Measurements from ENCODE around the gene GRM7. TPM values are rescaled to one million over a fixed set of nuclear protein-coding genes. Genes with fewer than 3 reads are reported as not detected.

Gene GRM7
- total and polyA plus RNA-seq, 2 experiments from 2014 or later, result 0.62 to 1.7 TPM

DNA sequence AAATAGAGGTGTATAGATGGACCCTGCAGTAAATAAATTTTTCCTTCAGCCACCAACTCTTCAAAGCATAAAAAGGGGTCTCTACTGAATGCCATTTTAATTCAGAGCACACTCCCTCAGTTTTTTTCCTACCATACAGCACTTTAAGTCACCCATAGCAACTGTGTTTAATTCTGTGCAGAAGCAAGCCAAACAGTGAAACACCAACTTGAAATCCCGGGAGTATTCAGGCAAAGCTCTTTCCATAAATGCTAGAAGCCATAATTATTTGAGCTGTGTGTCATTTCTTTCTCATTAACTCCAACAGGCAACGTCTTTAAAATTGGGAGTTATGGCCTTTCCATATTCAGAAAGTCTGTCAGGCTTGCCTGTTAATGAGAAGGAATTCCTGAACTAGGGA lies 562.1 kb downstream of the GRM7 start:
- no peaks in the 10 kb centered on the region for H3K9me3 ChIP-seq (ENCODE audit: low read depth)
- no peaks in the 10 kb centered on the region for H3K27me3 ChIP-seq
- TF ChIP-seq, protein P1, sequence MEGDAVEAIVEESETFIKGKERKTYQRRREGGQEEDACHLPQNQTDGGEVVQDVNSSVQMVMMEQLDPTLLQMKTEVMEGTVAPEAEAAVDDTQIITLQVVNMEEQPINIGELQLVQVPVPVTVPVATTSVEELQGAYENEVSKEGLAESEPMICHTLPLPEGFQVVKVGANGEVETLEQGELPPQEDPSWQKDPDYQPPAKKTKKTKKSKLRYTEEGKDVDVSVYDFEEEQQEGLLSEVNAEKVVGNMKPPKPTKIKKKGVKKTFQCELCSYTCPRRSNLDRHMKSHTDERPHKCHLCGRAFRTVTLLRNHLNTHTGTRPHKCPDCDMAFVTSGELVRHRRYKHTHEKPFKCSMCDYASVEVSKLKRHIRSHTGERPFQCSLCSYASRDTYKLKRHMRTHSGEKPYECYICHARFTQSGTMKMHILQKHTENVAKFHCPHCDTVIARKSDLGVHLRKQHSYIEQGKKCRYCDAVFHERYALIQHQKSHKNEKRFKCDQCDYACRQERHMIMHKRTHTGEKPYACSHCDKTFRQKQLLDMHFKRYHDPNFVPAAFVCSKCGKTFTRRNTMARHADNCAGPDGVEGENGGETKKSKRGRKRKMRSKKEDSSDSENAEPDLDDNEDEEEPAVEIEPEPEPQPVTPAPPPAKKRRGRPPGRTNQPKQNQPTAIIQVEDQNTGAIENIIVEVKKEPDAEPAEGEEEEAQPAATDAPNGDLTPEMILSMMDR (IDR thresholded peaks at IDR 0.05; ENCODE audit: low read depth, low read length), result no peak
- DNase-seq (ENCODE audit: low read depth in 1 of 2, low spot score in 1 of 2), result no peak
- H3K36me3 ChIP-seq, result no peaks in the 10 kb centered on the region
- no peaks in the 10 kb centered on the region for H3K4me1 ChIP-seq (ENCODE audit: low read depth)
- H3K27ac ChIP-seq, result no peak overlapping the region
- H3K4me3 ChIP-seq, result no peak overlapping the region

DNA sequence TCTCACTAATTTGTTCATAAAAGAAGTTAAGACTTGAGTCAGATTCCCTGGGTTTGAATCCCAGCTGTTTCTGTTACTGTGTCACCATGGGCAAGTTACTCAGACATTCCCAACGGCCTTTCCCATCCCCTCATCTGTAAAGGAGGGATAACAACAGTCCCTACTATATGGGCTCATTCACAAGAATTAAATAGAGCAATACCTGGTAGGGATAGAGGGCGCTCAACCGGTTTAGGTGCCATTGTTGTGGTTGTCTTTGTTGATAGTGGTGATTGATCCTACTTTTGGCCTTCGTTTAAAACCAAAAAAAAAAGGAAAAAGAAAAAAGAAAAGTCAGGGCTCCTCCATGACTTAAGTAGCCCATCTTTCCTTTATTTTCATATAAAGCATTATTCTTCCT lies 563.1 kb downstream of the GRM7 start:
- no peak overlapping the region for H3K4me3 ChIP-seq
- no peaks in the 10 kb centered on the region for H3K9me3 ChIP-seq (ENCODE audit: low read depth)
- no peak for DNase-seq (ENCODE audit: low read depth in 1 of 2, low spot score in 1 of 2)
- no peak overlapping the region for H3K27ac ChIP-seq
- no peaks in the 10 kb centered on the region for H3K36me3 ChIP-seq
- no peaks in the 10 kb centered on the region for H3K4me1 ChIP-seq (ENCODE audit: low read depth)
- TF ChIP-seq, protein P1 (IDR thresholded peaks at IDR 0.05; ENCODE audit: low read depth, low read length), result no peak
- no peaks in the 10 kb centered on the region for H3K27me3 ChIP-seq

DNA sequence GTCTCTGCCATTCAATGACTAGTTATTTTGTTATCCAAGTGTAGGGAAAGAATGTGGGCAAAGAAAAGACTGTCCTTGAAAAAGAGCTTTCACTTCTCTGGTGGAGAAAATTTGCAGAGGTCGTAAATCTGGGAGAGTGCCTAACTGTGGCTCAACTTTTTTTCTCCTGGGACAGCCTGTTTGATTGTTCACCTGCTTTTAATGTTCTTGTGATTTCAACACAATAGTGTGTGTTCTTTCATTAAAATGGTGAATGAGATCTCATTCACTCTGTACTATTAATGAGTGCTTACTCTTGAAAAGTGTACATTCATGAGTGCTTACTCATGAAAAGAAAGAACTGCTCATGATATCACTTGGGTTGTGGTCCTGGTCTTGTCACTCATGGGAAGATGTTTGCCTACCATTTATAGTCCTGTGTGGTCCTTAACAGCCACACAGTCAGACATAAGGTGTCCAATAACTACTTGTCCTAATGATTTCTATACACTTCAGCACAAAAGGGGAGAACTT lies 567.3 kb downstream of the GRM7 start:
- no peak overlapping the region for H3K27ac ChIP-seq
- H3K9me3 ChIP-seq (ENCODE audit: low read depth), result no peaks in the 10 kb centered on the region
- no peak for DNase-seq (ENCODE audit: low read depth in 1 of 2, low spot score in 1 of 2)
- no peak overlapping the region for H3K4me3 ChIP-seq
- no peaks in the 10 kb centered on the region for H3K36me3 ChIP-seq
- TF ChIP-seq, protein P1 (IDR thresholded peaks at IDR 0.05; ENCODE audit: low read depth, low read length), result no peak
- no peaks in the 10 kb centered on the region for H3K4me1 ChIP-seq (ENCODE audit: low read depth)
- H3K27me3 ChIP-seq, result no peaks in the 10 kb centered on the region

DNA sequence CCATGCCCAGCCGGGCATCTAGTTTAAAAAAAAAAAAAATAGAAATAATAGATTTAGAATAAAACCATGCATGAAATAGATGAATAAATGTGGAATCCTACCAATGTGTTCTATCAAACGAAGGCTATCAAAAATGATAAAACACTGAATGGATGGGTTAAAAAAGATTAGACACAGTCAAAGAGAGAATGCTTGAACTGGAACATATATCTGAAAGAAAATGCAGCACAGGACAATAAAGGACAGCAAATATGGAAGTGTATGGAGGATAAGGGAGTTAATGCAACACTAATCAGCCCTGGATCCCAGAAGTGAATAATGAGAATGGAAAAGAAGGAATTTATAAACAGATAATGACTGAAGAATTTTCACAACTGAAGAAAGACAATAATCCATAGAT lies 571.7 kb downstream of the GRM7 start:
- Histone ChIP-seq H3K4me1 (ENCODE audit: low read depth) (no peaks in the 10 kb centered on the region), H3K36me3 (no peaks in the 10 kb centered on the region), H3K4me3 (no peak overlapping the region), H3K27ac (no peak overlapping the region), H3K27me3 (no peaks in the 10 kb centered on the region), H3K9me3 (ENCODE audit: low read depth) (no peaks in the 10 kb centered on the region)
- no peak for DNase-seq (ENCODE audit: low read depth in 1 of 2, low spot score in 1 of 2)
- TF ChIP-seq, protein P1 (IDR thresholded peaks at IDR 0.05; ENCODE audit: low read depth, low read length), result no peak

DNA sequence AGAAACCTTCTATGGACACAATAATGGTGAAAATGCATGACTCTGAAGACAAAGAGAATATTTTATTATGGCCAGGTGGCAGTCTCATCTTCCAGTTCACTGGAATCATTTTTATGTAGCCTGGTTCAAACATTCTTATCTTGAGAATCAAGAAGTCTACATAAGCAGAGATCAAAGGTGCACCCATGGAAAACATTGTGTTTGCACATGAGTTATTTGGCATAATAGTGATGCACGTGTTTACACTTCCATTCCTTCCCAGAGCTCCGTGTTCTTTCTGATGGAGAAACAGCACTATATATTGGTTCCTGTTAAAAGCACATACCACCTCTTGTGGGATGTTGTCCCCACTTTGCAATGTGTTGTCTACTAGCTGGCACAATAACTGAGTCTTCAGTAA lies 572.2 kb downstream of the GRM7 start:
- no peaks in the 10 kb centered on the region for H3K36me3 ChIP-seq
- no peaks in the 10 kb centered on the region for H3K9me3 ChIP-seq (ENCODE audit: low read depth)
- no peak for DNase-seq (ENCODE audit: low read depth in 1 of 2, low spot score in 1 of 2)
- H3K4me1 ChIP-seq (ENCODE audit: low read depth), result no peaks in the 10 kb centered on the region
- no peaks in the 10 kb centered on the region for H3K27me3 ChIP-seq
- TF ChIP-seq, protein P1 (IDR thresholded peaks at IDR 0.05; ENCODE audit: low read depth, low read length), result no peak
- H3K27ac ChIP-seq, result no peak overlapping the region
- no peak overlapping the region for H3K4me3 ChIP-seq

DNA sequence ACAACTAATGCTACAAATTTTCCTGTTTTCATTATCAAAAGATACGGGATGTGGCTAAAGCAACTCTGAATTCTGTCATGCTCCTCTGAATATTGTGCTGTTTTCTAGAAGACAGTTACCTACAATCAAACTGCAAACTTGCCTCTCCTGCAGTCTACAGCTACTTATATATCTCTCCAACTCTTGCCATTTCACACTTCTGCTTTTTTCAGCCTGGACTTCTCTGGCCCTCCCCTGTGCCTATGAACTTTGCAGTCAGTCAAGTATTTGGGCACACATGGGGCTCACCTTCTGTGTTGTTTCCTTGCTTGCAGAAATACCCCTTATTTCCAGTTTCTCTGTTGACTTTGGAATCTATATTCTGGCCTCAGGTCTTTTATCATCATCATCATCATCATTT lies 575.6 kb downstream of the GRM7 start:
- Histone ChIP-seq H3K27ac (no peak overlapping the region), H3K9me3 (ENCODE audit: low read depth) (no peaks in the 10 kb centered on the region), H3K4me3 (no peak overlapping the region), H3K36me3 (no peaks in the 10 kb centered on the region), H3K27me3 (no peaks in the 10 kb centered on the region), H3K4me1 (ENCODE audit: low read depth) (no peaks in the 10 kb centered on the region)
- DNase-seq (ENCODE audit: low read depth in 1 of 2, low spot score in 1 of 2), result no peak
- TF ChIP-seq, protein P1 (IDR thresholded peaks at IDR 0.05; ENCODE audit: low read depth, low read length), result no peak
